Keratinocyte (primary cell): Measurements from ENCODE around the gene RSKR. TPM values are rescaled to one million over a fixed set of nuclear protein-coding genes. Genes with fewer than 3 reads are reported as not detected.

Source experiments
- DNase-seq: peaks from one replicate; pipeline ENCODE4 v3.0.0-alpha.2; 2011; ENCODE audit warnings: low read depth, missing footprints, low spot score
- FAIRE-seq: peaks from 2 replicates; lab custom pipeline; 2011; peaks lifted over from hg19 to GRCh38; lab: Jason Lieb, UNC
- H2AFZ ChIP-seq: 2 replicates; pipeline ENCODE4 v1.6.0; 2012; ENCODE audit warnings: low read length, control low read depth, inconsistent platforms; ENCODE audit not compliant: control insufficient read depth
- H3K27ac ChIP-seq: 2 replicates; pipeline ENCODE4 v1.5.1; 2011; ENCODE audit warnings: low read length; ENCODE audit not compliant: control insufficient read depth, insufficient read depth
- H3K27me3 ChIP-seq: 3 replicates; pipeline ENCODE4 v1.6.0; 2011; ENCODE audit warnings: low read length; ENCODE audit not compliant: control insufficient read depth, insufficient read depth; ENCODE audit errors: extremely low read depth
- H3K36me3 ChIP-seq, 2 experiments: 2 replicates in 1 of 2; 3 replicates in 1 of 2; pipeline ENCODE4 v1.5.1; 2011; ENCODE audit warnings: low read length in 2 of 2, mild to moderate bottlenecking in 1 of 2; ENCODE audit not compliant: control insufficient read depth in 2 of 2, insufficient read depth in 2 of 2; ENCODE audit errors: extremely low read depth in 1 of 2
- H3K4me1 ChIP-seq: 3 replicates; pipeline ENCODE4 v1.5.1; 2011; ENCODE audit warnings: low read length; ENCODE audit not compliant: control insufficient read depth, insufficient read depth; ENCODE audit errors: extremely low read depth
- H3K4me2 ChIP-seq: 3 replicates; pipeline ENCODE4 v1.6.0; 2011; ENCODE audit warnings: low read depth, low read length; ENCODE audit not compliant: control insufficient read depth, insufficient read depth; ENCODE audit errors: extremely low read depth
- H3K4me3 ChIP-seq, 3 experiments: fragments of 200-600 bp in 1 of 3; sonication (generic) in 1 of 3; 2 replicates in 2 of 3; 3 replicates in 1 of 3; pipeline ENCODE4 v1.5.1; 2011 to 2016; ENCODE audit warnings: low read length in 3 of 3, mild to moderate bottlenecking in 3 of 3, control low read depth in 2 of 3, inconsistent platforms in 1 of 3, low read depth in 1 of 3, mixed read lengths in 1 of 3, mixed run types in 1 of 3, moderate library complexity in 1 of 3; ENCODE audit not compliant: control insufficient read depth in 2 of 3, insufficient read depth in 2 of 3; ENCODE audit errors: extremely low read depth in 1 of 3
- H3K79me2 ChIP-seq: 2 replicates; pipeline ENCODE4 v1.6.0; 2012; ENCODE audit warnings: low read length; ENCODE audit not compliant: control insufficient read depth, insufficient read depth
- H3K9ac ChIP-seq: 3 replicates; pipeline ENCODE4 v1.6.0; 2011; ENCODE audit warnings: low read length; ENCODE audit not compliant: control insufficient read depth, insufficient read depth; ENCODE audit errors: extremely low read depth
- H3K9me1 ChIP-seq: 3 replicates; pipeline ENCODE4 v1.6.0; 2011; ENCODE audit warnings: low read length; ENCODE audit not compliant: control insufficient read depth, insufficient read depth; ENCODE audit errors: extremely low read depth
- H3K9me3 ChIP-seq: 2 replicates; pipeline ENCODE4 v1.5.1; 2012; ENCODE audit warnings: low read depth, low read length; ENCODE audit not compliant: control insufficient read depth
- H4K20me1 ChIP-seq: 3 replicates; pipeline ENCODE4 v1.6.0; 2011; ENCODE audit warnings: low read length; ENCODE audit not compliant: control insufficient read depth, insufficient read depth; ENCODE audit errors: extremely low read depth
- CTCF ChIP-seq, 3 experiments: IDR thresholded peaks in 1 of 3; conservative IDR thresholded peaks in 1 of 3; optimal IDR thresholded peaks in 1 of 3; 2 replicates in 2 of 3; 3 replicates in 1 of 3; pipeline versions ENCODE3 to v1.5.1; 2011; ENCODE audit warnings: low read length in 3 of 3, mild to moderate bottlenecking in 3 of 3, moderate library complexity in 2 of 3, control low read depth in 1 of 3, inconsistent platforms in 1 of 3; ENCODE audit not compliant: insufficient read depth in 2 of 3; ENCODE audit errors: extremely low read depth in 1 of 3
- EZH2 ChIP-seq: IDR thresholded peaks from one replicate; pipeline ENCODE4 v1.6.1; 2012; ENCODE audit warnings: inconsistent platforms, mild to moderate bottlenecking, low read length, moderate library complexity
- dilution Hi-C: fragments of 300-500 bp; cut with MboI; formaldehyde crosslinking; loops from one replicate; pipeline ENCODE4 v1.7.0; 2020; ENCODE audit warnings: low sequenced_read_pairs; ENCODE audit not compliant: extremely low pct_ligation_motif_present
- polyA plus RNA-seq, 5 experiments: library from polyadenylated mRNA; depleted of rRNA in 3 of 5; stranded (reverse) in 3 of 5; stranded (forward) in 1 of 5; unstranded in 1 of 5; fragments of >200 nt; gene quantifications; 1 replicate in 1 of 5; 2 replicates in 3 of 5; 3 replicates in 1 of 5; pipeline versions ENCODE4 v1.2.1 to v1.2.3, GENCODE V29; 2011 to 2012; ENCODE audit warnings: missing spikeins in 2 of 5, low read depth in 1 of 5, low replicate concordance in 1 of 5

Gene RSKR
- polyA plus RNA-seq, 1 donor (not counting 4 experiments of a cell fraction or from before 2014, with no cell fraction given): 6.6 TPM

DNA sequence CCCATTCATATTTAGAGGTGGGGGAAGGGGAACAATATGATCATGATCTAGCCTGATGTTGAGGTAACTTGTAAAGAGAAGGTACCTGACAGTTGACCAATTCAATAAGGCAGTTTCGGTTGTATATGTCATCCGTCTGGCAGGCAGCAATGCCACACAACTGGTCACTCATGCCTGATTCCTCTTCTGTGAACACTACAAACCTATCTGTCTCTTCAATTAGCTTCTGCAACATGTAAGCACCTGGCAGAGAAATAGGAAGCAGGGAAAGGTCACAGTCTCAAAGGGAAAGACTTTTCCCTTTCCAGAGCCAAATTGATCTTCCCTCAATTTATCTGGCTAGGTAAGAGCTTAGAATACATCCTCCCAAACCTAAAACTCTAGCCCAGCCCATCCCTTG lies 10.2 kb upstream of the RSKR start:
- Histone ChIP-seq H2AFZ (no peak overlapping the region), H3K9me3 (no peaks in the 10 kb centered on the region), H3K4me3 (no peak overlapping the region), H3K27ac (no peak overlapping the region), H4K20me1 (no peaks in the 10 kb centered on the region), H3K4me2 (no peak overlapping the region), H3K4me1 (no peaks in the 10 kb centered on the region), H3K36me3 (peaks cover 48 to 57% of the 10 kb centered on the region in 2 experiments), H3K27me3 (no peaks in the 10 kb centered on the region), H3K9ac (no peak overlapping the region), H3K79me2 (no peaks in the 10 kb centered on the region), H3K9me1 (no peaks in the 10 kb centered on the region)
- TF ChIP-seq CTCF (optimal IDR thresholded peaks at IDR 0.05 in 1 of 3, IDR thresholded peaks at IDR 0.05 in 1 of 3, conservative IDR thresholded peaks at IDR 0.05 in 1 of 3; ENCODE audit: extremely low read depth in 1 of 3, insufficient read depth in 2 of 3, low read length in 3 of 3): no peak
- TF ChIP-seq EZH2: no peak
- no peak for FAIRE-seq
- dilution Hi-C loops: no loop called here
- DNase-seq: no peak

GRCh38 chr17:28623696-28624095 lies 9.7 kb upstream of the RSKR start:
- H3K4me3 ChIP-seq: no peak overlapping the region
- H2AFZ ChIP-seq: no peak overlapping the region
- no peak overlapping the region for H3K27ac ChIP-seq
- no peak overlapping the region for H3K4me2 ChIP-seq
- DNase-seq (no peak), FAIRE-seq (no peak)
- H3K9me3 ChIP-seq: no peaks in the 10 kb centered on the region
- H3K4me1 ChIP-seq: no peaks in the 10 kb centered on the region
- TF ChIP-seq EZH2: no peak
- no peak for TF ChIP-seq CTCF (optimal IDR thresholded peaks at IDR 0.05 in 1 of 3, IDR thresholded peaks at IDR 0.05 in 1 of 3, conservative IDR thresholded peaks at IDR 0.05 in 1 of 3; ENCODE audit: extremely low read depth in 1 of 3, insufficient read depth in 2 of 3, low read length in 3 of 3)
- dilution Hi-C loops: no loop called here
- no peak overlapping the region for H3K9ac ChIP-seq
- no peaks in the 10 kb centered on the region for H3K79me2 ChIP-seq
- H3K9me1 ChIP-seq: no peaks in the 10 kb centered on the region
- H3K36me3 ChIP-seq: peaks cover 50 to 62% of the 10 kb centered on the region in 2 experiments
- no peaks in the 10 kb centered on the region for H4K20me1 ChIP-seq
- no peaks in the 10 kb centered on the region for H3K27me3 ChIP-seq
